HG02798 (cell line): Measurements from ENCODE around the gene COL18A1.
"Not testable (repeated sequence)": the region's sequence is repeated elsewhere in the genome, so short reads cannot be mapped to it uniquely, and the experiment has no call there.

Experiments used
- ATAC-seq: cut with Tn5 transposase; IDR thresholded peaks from one replicate; pipeline ENCODE4 v1.9.1; 2021; ENCODE audit warnings: mild to moderate bottlenecking; ENCODE audit not compliant: unreplicated experiment, poor library complexity

COL18A1 gene

DNA sequence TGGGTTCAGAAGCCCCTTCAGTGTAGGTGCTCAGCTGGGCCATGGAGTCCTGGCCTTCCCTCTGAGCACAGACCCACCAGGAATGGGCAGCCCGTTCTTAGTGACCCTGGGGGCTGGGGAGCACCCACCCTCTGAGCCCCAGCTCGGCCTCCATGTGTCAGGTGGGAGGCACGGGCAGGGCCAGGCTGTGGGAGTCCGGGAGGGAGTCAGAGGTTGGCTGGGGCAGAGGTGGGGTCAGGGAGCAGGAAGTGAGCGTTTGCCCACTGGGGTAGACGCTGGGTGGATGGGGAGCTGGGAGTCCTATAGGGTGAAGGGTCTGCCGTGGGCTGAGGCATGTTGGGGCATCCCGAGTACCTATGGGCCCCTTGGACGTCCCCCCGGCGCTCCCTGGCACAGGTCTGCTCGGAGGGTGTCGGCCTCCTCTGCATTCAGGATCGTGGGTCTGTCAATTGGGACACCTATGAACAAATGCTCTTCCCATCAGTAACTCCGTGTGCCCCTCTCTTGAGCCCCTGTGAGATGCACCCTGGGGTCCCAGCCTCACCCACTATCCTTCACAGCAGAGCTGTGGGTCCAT lies 30.5 kb downstream of the COL18A1 start:
- ATAC-seq = no peak

DNA sequence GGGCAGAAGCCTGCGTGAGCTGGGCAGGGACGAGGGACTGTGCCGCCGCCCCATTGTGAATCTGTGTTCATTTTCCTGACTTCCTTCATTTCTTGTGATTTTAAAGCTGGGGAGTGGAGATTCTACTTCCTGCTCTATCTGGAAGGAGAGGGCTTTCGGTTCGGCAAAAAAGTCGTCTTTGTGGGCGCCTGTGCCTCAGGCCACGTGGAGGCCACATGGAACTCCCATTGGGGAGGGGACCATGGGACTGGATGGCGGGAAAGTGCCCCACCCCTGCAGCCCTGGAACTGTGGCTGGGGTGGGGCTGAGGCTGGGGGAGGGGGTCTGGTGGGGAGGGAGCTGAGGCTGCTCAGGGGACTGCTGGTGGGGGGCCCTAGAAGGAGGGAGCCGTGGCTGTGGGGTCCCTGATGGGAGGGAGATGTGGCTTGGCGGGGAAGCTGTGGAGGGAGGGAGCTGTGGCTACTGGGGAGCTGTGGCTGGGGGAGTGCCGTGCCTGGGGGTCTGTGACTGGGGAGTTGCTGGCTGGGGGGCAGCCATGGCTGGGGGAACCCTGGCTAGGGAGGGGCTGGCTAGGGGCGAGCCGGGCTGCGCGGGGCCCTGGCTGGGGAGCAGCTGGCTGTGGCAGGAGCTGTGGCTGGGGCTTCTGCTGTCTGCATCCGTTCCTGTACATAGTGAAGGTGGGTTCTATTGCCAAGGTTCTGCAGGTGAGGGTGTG lies 31.5 kb downstream of the COL18A1 start:
- ATAC-seq = no peak

DNA sequence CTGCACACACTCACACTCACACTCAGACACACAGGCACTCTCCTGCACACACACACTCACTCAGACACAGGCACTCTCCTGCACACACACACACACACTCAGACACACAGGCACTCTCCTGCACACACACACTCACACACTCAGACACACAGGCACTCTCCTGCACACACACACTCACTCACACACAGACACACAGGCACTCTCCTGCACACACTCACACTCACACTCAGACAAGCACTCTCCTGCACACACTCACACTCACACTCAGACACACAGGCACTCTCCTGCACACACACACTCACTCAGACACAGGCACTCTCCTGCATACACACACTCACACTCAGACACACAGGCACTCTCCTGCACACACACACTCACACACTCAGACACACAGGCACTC lies 32.9 kb downstream of the COL18A1 start:
- ATAC-seq = not testable (repeated sequence)

DNA sequence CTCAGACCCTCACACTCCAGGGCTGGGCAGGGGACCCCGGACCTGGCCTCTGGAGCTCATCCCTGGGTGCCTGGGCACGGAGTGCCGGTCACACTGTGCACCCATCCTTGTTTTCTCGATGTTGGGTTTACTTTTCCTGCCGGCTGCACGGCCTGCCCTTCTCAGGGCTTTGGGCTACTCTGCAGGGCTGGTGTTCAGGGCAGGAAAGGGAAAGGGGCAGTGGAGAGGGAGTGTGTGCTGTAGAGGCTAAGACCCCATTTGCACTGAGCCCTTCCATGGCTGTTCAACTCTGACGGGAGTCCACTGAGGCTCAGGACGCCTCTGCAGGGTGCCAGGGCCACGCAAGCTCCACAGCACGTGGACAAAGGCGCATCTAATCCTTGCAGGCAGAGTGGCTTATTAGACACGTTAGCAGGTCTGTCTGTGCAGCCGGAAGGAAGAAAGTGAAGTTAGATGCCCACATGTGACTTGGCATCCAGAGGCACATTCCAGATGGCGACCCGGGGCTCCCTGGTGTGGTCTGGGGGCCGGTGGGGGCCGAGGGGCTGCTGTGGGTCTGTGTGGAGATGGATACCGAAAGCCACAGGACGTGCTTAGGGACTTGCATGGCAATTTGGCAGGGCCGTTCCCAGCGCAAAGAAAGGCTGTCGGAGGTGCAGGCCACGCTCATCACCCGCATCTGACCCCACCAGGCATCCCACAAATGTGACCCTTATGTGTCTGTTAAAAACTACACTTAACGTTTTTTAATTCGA lies 33.6 kb downstream of the COL18A1 start:
- no peak for ATAC-seq

DNA sequence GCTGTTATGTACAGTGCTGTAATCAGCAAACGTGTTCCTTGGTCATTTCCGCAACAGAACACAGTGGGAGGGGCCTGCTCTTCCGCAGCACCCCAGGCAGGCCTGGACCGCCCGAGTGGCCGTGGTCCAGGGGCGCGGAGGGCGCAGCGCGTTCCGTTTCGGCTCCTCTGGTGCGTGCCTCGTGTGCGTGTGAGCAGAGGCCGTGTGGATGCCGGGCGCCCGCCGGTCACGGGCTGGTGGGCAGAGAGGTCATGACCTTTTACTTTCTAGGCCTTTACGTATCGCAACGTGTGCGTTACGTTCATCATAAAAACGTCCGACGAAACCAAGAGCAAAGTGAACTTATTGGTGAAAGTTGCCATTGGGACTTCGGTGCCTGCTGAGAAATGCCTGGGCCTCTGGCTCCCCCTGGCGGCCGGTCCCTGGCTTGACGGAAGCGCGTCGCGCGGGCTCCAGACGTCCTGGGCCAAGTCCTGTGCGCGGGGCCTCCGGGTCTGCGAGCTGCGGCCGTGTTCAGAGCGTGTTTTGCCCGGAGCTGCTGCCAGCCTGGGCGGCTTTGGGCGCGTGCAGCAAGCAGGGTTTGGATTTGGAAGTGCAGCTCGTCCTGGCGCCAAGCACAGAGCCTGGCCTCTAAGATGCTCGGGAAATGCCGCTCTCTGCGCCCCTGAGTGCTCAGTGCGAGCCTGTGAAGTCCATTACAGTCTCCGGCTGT lies 34.4 kb downstream of the COL18A1 start:
- peak; percentile 62 for ATAC-seq

DNA sequence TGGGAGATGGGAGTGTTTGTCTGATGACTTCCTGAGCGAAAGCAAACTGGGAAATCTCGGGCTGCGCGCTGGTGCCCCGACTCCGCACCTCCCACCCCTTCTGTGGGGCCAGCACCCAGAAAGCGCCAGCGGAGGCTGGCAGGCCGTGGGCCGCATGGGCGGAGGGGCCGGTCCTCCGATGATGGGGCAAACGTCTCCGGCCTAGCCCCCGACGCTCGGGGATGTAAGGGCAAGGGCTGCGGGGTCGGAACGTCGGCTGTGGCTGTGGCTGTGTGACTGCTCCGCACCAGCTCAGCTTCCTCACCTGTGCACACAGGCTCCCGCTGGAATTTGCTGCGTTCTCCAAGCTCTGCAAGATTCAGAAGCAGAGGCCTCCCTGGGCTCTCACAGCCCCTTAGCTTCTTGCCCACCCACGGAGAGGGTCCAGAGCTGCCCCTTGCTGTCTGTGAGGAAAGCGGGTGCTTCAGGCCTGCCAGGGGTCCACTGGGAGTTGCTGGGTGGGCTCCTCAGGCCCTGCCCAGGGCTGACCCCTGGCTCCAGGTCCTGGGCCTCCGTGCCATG lies 35.0 kb downstream of the COL18A1 start:
- ATAC-seq = no peak

DNA sequence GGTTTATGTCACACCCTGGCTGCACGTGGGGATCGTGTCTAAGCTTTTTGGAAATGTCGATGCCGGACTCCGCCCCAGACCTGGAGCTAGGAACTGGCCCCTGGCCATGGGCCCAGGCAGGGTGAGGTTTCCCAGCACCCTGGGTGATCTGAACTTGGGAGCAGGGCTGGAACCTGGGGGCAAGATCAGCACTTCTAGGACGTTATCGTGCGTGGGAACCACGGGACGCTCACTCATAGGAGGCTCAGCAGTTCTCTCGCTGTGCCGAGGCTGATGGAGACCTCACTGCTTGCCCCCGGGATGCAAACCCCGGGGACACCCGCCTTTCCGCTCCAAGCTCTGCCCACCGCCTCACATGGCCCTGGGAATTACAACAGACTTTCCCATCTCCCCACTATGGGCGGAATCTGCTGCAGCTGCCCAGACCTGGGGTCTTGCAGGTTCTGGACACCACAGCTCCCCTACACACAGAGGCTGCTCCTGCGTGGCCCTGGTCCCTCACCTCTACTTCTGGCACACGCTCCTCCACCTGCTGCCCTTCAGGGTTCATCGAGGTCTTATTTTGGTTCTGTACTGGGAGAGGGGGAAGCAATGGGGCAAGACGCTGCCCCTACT lies 35.9 kb downstream of the COL18A1 start:
- ATAC-seq = no peak

DNA sequence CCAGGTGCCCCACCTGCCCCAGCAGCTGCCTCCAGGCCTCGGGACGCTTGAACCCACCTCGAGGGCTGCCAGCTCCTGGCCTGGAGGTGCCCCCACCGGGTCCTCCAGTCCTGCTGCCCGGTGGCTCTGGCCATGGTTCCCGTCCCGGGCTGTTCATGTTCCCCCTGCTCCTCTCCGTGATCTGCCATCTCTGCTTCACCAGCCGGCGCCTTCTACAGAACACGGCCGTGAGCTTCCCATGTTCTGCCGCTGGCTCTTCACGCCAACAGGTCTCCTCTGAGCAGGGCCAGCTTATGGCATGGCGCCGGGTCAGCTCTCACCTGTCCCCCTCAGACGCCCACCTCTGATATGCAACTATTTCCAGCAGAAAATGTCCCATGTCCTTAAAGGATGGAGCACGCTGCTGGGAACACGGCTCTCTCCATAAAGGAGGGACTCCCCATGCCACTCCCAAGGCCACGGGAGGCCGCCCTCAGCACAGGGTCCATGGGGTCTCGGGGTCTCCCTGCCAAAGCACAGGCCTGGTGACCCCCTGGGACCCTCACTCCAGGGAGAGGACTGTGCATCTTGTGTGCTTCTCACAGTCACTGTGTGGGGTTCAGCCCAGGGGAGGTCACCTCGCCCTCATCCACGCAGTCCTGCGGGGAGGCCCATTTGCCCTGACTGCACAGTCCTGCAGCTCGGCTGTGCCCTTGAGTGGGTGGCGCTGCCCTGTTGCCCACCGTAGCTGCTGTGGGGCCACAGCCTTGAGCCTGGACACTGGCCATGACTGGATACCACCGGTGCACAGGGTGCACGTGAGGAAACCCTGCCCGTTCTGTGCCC lies 36.7 kb downstream of the COL18A1 start:
- ATAC-seq = no peak

DNA sequence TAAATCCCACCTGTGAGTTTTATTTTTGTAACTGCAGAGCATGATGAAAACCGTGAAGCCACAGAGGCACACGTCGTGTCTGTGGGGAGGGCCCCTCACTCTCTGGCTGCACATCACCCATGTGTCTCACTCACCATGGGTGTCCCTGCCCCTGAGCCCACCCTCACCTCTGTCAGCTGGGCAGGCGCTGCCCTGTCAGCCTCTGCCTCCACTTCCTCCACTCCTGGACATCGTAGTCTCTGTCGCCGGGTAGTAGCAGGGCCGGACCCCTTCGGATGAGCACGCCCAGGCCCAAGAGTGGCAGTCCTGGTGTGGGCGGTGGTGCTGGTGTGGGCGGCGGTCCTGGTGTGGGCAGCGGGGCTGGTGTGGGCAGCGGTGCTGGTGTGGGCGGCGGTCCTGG lies 37.3 kb downstream of the COL18A1 start:
- no peak for ATAC-seq

DNA sequence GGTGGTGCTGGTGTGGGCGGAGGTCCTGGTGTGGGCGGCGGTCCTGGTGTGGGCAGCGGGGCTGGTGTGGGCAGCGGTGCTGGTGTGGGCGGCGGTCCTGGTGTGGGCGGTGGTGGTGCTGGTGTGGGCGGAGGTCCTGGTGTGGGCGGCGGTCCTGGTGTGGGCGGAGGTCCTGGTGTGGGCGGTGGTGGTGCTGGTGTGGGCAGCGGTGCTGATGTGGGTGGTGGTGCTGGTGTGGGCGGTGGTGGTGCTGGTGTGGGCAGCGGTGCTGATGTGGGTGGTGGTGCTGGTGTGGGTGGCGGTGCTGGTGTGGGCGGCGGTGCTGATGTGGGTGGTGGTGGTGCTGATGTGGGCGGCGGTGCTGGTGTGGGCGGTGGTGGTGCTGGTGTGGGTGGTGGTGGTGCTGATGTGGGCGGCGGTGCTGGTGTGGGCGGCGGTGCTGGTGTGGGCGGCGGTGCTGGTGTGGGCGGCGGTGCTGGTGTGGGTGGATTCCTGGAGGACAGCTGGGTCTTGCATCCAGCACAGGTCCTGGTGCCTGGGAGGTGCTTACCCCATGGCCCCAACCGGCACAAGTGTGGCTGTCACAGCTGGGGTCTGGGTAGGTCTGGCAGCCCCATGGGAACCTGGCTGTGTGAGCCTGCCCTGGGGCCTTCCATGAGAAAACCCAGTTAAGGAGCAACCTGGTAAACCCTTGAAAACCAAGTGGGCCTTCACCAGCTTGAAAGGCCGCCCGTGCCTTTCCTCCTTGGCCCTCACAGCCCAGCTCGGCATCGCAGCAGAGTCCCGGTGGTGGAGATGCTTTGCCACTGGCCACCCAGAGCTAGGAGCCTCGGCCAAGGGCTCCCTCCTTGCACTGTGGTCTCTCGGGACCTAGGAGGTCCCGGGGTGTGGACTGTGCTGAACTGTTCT lies 38.0 kb downstream of the COL18A1 start:
- not testable (repeated sequence) for ATAC-seq

DNA sequence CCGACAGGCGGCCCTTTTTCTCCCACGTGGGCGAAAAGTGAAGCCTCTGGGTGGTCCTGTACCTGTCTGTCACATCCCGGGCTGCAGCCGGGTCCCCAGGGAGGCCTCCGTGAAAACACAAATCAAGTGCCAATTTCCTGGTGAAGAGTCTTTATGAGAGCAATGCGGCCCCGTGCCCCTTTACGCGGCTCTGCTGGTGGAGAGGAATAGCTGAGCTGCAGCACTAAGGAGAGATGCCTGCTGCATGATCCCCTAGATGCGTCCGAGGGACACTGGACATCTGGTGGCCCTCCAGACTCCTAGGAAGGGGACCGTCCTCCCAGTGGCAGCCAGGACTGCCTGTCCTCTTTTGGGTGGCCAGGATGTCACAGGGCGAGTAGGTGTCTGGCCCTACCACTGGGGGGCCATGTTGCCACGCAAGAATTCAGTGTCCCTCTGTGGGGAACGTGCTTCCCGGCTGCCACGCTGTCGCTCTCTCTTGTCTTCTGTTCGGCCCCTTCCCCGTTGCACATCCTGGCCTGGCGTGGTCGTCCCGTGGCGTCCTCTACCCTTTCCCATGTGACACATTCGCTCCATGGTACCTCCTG lies 38.7 kb downstream of the COL18A1 start:
- ATAC-seq = no peak

DNA sequence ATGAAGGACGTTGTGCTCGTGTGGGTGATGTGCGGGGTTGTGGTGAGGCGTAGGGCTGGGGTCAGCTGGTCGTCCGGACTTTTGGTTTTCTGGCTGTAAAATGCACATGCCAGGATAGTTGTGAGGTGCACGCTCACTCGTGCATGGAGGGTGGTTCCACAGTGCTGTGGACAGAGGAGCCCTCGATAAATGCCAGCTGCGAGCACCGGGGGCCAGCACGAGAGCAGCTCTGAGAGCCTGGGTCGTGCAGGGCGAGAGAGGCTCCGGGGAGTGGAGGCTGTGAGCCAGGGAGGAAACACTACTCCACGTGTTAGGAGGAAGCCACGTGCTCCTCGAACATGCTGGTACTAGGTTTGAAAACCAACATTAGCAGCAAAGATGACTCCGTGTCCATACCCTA lies 39.4 kb downstream of the COL18A1 start:
- ATAC-seq = no peak

DNA sequence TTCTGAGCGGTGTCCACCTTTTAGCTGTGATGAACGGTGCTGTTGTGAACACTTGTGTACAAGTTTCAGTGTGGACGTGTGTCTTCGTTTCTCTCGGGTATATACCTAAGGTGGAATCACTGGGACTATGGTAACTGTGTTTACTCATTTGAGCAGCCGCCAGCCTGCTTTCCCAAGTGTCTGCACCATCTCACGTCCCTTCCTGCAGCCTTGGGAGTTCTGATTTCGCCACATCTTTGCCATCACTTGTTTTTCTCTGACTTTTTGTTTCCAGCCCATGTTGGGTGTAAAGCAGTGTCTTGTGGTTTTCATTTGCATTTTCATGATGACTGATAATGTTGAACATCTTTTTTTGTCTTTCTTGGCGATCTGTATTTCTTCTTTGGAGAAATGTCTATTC lies 40.4 kb downstream of the COL18A1 start:
- ATAC-seq = no peak

DNA sequence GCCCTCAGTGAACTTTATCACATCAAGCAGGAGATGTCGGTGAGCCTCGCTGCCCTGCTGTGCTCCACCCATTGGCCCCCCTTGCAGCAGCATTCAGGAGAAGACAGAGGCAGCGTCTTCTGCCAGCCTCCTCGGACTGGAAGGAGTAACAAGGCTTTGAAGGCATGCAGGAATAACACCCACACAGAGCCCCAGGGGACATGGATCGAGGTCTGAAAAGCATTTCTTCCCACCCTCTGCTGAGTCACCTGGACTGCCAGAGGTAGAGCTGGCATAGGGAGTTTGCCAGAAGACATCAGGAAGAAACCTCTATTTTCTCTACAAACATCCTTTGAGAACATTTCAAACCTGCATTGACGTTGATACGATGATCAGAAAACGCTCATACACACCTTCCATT lies 42.9 kb downstream of the COL18A1 start:
- ATAC-seq = no peak

DNA sequence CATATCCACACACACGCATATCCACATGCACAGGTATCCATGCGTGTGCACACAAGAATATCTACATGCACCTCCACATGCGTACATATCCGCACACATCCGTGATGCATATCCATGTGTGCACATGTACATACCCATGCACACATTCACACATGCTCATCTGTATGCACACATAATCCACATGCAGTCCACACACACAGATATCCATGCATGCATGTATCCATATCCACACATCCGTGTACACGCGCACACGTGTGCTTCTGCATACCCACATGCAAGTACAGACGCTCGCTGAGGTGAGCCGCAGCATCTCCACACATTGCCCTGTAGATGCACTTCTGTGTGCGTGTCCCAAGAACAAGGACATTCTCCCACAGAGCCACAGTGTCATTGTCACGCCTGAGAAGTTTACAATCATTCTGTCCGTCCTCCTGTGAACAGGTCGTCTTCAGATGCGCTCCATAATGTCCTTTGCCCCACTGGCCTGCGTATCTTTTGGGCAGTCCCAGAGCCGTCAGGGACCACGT lies 43.4 kb downstream of the COL18A1 start:
- ATAC-seq = no peak

DNA sequence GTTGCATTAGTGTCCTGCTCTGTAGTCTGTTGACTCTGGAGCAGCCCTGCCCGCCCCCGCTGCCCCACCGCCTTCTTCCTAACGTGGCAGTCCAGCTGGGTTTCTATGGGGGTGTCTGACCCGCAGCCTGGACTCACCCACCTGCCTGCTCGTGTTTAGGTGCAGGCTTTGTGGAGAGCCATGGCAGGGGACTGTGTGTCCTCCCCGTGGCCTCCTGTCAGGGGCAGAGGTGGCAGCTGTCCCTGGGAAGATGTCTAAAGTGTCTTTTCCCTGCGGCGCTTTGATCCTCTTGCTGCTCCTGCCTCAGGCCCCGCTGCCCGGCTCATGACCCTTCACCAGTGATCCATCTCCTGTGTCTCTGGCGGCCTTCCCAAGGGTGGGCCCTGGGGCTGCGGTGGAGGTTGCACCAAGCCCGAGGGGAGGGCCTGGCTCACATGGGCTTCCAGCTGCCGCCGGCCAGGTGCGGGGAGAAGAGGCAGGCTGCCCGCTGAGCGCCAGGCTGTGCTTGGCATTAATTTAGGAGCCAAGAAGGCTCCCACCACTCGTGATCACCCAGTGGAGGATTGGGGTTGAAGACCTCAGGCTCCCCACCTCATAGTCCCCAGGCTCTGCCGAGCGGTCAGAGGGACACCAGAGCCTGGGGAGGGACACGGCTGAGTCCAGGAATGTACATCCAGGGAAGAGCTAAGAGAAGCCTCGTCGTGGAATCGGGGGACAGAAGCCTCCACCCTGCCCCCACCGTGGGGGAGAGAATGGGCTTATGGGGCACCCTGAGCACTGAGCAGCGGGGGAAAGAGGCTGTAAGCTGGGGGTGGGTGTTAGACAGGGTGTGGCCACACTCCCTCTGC lies 44.1 kb downstream of the COL18A1 start:
- ATAC-seq = no peak
